Measurements from ENCODE around the gene ADAMTS15.
A peak's percentile ranks its signal among the peaks of the same experiment; 100 is the strongest.

ADAMTS15 gene

DNA sequence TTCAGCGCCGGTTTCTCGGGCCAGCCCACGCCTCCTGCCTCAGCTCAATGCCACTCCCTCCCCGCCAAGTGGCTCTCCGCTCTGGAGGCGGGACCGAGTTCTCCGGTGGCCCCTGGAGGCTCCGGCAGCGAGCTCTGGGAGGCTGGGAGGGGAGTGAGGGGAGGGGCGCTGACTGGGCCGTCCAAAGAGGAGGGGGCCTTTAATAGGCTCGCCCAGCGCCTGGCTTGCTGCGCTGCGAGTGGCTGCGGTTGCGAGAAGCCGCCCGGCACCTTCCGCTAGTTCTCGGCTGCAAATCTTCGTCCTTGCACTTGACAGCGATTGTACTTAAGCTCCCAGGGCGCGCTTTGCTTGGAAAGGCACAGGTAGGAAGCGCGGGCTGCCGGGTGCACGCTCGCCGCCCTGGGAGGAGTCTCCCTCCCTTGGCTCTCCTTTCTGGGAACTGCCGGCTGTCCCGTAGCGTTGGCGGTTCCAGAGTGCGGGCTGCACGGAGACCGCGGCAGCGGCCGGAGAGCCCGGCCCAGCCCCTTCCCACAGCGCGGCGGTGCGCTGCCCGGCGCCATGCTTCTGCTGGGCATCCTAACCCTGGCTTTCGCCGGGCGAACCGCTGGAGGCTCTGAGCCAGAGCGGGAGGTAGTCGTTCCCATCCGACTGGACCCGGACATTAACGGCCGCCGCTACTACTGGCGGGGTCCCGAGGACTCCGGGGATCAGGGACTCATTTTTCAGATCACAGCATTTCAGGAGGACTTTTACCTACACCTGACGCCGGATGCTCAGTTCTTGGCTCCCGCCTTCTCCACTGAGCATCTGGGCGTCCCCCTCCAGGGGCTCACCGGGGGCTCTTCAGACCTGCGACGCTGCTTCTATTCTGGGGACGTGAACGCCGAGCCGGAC, at the start of gene ADAMTS15:
TSS of gene ADAMTS15 (plus strand) at position 230 of the 894 bp plus-strand sequence. CDS start at position 559, 329 bp downstream.
- DNase-seq: peak; percentile 53

DNA sequence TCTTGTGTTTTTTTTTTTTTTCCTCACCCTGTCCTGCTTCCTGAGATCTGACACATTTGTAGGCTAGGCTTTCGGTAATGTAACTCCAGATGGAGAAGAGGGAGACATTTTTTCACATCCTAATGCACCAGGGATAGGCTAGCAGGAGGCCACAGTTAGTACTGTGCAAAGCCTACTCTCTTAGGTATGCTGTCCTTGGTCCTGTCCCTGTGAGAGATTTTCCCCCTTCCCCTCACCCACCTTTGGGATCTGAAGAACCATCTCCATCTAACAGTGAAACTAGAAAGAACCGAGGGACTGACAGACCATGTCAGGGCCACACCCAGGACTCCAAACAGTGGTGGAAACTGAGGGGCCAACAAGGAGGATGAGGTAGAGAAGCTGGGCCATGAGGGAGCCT, 49.2 kb upstream of the ADAMTS15 start:
- no peak for DNase-seq

DNA sequence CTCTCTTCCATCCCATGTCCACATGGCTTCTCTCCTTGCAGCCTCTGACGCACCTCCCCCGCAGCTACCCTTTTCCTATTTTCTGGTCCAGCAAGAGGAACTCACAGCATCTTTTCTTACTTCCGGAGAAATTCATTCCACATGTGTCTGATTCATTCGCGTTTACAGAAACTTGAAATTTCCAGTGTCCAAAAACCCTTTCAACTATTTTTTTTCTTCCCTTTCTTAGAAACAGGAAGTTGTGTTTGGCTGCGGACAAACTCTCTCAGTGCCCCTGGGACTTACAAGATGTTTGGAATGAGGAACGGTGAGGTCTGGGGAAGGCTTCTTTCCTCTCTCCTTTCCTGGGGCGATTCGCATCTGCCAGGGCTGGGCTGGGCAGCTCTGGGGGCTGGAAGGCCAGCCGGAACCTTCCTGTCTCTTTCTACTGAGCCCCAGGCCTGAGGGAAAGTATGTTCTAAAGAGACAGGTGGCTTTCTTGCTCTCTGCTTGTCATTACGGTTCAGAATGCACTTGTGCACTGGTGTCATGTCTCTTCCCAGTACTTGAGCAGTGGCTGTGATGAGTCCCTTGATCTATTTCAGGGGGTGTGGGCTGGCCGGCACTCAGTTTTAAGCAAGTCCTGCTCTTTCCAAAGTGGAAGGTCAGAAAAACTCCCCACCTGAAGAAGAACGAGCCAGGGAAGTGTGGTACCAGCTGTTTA, 47.5 kb upstream of the ADAMTS15 start:
- no peak for DNase-seq

GRCh38 chr11:130402570-130402969, 45.9 kb upstream of the ADAMTS15 start:
- DNase-seq: no peak

DNA sequence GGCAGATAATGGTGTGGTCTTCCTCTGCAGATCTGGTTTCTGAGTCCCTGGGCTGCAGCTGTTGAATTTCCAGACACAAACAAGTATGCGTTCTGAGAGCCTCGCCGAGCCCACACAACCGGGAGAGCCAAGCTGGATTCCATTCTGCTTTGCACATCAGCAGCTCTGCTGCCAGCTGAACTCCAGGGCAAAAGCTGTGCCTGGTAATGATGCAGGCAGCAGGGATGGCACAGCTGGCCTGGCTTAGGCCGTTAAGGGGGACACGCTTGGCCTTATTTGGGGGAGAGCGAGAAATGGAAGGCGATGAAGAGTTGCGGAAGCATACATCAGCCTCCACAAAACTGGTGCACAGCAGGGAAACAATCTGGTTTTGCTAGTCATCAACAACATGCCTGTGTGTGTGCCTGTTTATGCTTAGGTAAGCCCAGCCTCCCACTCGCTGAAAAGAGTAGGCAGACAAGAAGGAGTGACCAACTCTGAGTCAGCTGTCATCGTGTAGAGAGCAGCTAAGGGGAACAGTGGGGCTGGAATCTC, 45.1 kb upstream of the ADAMTS15 start:
- DNase-seq: no peak

- DNase-seq: no peak
Measured at GRCh38 chr11:130403967-130404366, 44.5 kb upstream of the ADAMTS15 start.

GRCh38 chr11:130404727-130405126, 43.7 kb upstream of the ADAMTS15 start:
- no peak for DNase-seq

GRCh38 chr11:130405428-130405827, 43.0 kb upstream of the ADAMTS15 start:
- DNase-seq: no peak

- no peak for DNase-seq
Measured at GRCh38 chr11:130407978-130408377, 40.5 kb upstream of the ADAMTS15 start.

GRCh38 chr11:130408401-130408890, 40.0 kb upstream of the ADAMTS15 start:
- DNase-seq: no peak

GRCh38 chr11:130408901-130409300, 39.5 kb upstream of the ADAMTS15 start:
- no peak for DNase-seq

GRCh38 chr11:130409594-130410388, 38.7 kb upstream of the ADAMTS15 start:
- DNase-seq: no peak

GRCh38 chr11:130411223-130411622, 37.2 kb upstream of the ADAMTS15 start:
- DNase-seq: no peak

GRCh38 chr11:130413405-130414106, 34.9 kb upstream of the ADAMTS15 start:
- no peak for DNase-seq

DNA sequence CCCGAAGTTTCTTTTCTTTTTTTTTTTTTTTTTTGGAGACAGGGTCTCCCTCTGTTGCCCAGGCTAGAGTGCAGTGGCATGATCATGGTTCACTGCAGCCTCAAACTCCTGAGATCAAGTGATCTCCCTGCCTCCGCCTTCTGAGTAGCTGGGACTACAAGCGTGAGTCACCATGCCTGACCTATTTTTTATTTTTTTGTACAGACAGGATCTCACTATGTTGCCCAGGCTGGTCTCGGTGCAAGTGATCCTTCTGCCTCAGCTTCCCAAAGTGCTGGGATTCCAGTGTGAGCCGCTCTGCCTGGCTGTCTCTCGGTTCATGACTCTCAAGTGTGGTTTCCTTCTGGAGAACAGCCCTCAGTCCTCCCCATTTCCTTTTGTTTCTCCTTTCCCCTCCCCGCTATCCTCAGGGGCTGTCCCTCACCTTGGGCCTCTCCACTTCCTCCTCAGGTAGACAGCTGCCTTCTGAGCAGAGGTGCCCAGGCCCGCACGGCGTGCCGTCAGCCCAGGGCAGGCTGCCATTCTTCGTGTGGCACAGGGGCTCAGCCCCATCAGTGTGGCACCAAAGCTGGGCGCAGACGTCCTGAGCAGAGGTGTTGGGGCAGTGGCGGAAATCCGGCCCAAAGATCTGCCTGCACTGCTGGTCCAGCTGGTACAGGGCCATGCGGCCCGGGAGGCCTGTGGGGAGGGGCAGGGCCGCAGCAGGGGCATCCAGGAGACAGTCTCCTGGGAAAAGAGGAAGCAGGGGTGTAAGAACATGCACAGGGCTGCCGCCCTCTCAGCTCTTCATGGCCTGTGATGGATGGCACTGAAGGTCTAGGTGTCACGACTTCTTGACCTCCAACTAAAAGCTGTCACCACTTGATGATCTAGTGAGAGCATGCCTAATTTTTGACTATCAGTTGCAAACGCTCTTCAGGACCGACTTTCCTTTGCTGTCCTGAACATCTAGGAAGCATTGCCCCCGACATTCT, 34.1 kb upstream of the ADAMTS15 start:
- DNase-seq: no peak

- no peak for DNase-seq
Measured at GRCh38 chr11:130415731-130416529, 32.5 kb upstream of the ADAMTS15 start.

DNA sequence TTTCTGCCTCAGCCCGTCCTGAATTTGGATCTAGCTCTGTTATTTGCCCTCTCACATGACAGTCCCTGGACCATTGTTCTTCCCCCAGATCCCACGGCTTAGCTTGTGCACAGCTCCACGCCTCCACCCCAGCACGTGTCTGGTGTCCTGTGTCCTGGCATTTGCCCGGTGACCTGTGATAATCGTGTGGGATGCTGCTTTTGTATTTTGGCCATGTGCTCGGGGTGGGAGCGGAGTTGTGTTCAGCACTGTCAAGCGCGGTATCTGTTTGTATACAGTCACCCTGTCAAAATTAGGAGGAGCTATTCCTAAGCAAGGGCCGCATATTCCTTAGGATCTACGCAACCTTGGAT, 31.9 kb upstream of the ADAMTS15 start:
- no peak for DNase-seq

DNA sequence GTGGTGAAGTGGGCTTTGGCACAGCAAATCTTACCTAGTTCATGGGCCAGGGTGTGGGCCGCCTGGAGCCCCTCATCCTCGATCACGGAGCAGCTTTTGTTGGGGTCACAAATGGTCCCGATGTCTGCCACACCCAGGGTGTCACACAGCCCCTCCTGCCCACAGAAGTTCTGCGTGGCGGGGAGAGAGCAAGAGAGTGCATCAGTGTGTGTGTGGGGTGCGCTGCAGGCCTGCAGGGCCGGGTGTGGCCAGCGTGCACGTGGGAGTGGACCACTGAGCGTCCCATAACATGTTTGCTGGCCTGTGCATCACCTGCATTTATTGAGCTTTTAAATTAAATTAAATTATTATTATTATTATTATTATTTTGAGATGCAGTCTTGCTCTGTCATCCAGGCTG, 31.5 kb upstream of the ADAMTS15 start:
- DNase-seq: no peak

- DNase-seq: no peak
Measured at GRCh38 chr11:130418210-130418609, 30.2 kb upstream of the ADAMTS15 start.

GRCh38 chr11:130418756-130419155, 29.7 kb upstream of the ADAMTS15 start:
- DNase-seq: no peak

Measured in hematopoietic multipotent progenitor cell treated with erythropoietin and hydrocortisone succinate and interleukin-3 and kit ligand, for 6 days (in vitro differentiated cells).